ENCODE data around the gene TENT4A.

GRCh38 chr5:6770826-6771607 lies 57.8 kb downstream of the TENT4A start:
- TF ChIP-seq CTCF (IDR thresholded peaks at IDR 0.05), result no peak
- no peak for TF ChIP-seq POLR2A (IDR thresholded peaks at IDR 0.05)

Measured in esophagus squamous epithelium (tissue), 4 donors.